OCI-M1 (cell line): ENCODE measurements around the gene SLC7A6OS.

ENCODE experiments used
- DNase-seq: peaks from one replicate; lab custom pipeline; 2025; lab: John Stamatoyannopoulos, UW

Gene SLC7A6OS

GRCh38 chr16:68253721-68254120 lies 57.0 kb downstream of the SLC7A6OS start:
- no peak for DNase-seq

- no peak for DNase-seq
Measured at GRCh38 chr16:68252383-68252782, 58.4 kb downstream of the SLC7A6OS start.

GRCh38 chr16:68251832-68252231 lies 58.9 kb downstream of the SLC7A6OS start:
- DNase-seq = no peak

DNA sequence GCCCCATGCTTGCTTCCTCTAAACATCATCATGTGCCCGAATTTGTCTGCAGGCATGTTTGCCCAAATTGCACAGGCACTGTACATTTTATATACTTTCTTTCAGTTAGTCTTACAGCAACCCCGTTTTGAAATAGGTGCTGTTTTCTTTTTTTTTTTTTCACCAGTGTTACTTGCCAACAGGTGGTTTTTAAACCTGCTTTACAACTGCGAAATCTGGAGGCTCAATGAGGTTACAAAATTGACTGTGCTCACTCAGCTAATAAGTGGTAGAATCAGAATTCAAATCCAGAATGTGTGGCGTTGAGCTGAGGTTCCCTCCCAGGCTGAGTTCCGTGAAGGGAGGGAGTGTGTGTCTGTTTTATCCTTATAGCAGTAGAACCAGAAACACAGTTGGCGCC lies 59.8 kb downstream of the SLC7A6OS start:
- no peak for DNase-seq

GRCh38 chr16:68249371-68249770 lies 61.4 kb downstream of the SLC7A6OS start:
- DNase-seq = no peak
